ENCODE data around the gene TRIM58.

Gene TRIM58

DNA sequence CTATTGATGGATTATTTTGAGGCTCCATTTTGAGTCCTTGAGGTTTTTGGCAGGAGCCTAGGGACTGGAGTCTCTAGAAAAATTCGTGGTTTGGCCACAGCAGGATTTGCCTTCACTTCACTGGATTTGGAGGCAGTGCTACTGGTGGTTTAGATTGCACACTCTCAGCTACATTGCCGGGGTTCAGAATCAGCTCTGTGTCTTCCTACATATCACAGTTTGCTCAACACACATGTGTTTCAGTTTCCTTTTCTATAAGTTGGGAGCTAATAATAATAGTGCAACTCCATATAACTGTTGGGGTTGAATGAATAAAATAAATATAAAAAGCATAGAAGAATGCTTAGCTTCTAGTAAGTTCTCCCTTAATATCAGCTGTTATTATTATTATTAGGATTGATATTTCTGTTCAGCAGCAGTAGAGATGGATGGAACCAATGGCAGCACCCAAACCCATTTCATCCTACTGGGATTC is 38.2 kb downstream of the TRIM58 start, which contains the start of gene OR2W3:
Gene OR2W3 (plus strand): TSS at position 425 of the 475 bp plus-strand sequence. CDS start 0 bp downstream, at position 425.
- no peak for DNase-seq (ENCODE audit: low spot score)

DNA sequence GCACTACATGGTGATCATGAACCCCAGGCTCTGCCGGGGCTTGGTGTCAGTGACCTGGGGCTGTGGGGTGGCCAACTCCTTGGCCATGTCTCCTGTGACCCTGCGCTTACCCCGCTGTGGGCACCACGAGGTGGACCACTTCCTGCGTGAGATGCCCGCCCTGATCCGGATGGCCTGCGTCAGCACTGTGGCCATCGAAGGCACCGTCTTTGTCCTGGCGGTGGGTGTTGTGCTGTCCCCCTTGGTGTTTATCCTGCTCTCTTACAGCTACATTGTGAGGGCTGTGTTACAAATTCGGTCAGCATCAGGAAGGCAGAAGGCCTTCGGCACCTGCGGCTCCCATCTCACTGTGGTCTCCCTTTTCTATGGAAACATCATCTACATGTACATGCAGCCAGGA is 39.0 kb downstream of the TRIM58 start:
- DNase-seq (ENCODE audit: low spot score), result no peak

DNA sequence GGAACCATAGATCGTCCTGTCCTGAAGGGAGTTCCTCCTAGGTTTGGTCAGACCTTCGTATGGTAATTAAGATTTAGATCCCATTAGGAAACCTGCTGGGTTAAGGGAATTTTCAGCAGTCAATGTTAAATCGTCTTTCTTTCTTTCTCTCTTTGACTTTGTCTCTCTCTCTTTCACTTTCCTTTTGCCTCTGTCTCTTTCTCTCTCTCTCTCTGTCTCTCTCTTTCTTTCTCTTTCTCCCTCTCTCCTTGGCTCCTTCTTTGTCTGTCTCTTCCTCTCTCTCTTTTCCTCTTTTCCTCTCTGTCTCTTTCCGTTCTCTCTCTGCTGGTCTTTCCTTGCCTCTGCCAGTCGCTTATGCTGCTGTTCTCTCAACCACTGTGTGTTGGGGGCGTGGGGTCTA is 47.1 kb downstream of the TRIM58 start:
- no peak for DNase-seq (ENCODE audit: low spot score)

GRCh38 chr1:247905181-247905580 is 48.2 kb downstream of the TRIM58 start:
- no peak for DNase-seq (ENCODE audit: low spot score)

- no peak for DNase-seq (ENCODE audit: low spot score)
These were observed 49.0 kb downstream of the TRIM58 start for GRCh38 chr1:247905910-247906503.

- DNase-seq (ENCODE audit: low spot score), result no peak
These were observed 49.6 kb downstream of the TRIM58 start for GRCh38 chr1:247906504-247907047.

GRCh38 chr1:247908766-247909165 is 51.8 kb downstream of the TRIM58 start:
- DNase-seq (ENCODE audit: low spot score), result no peak

DNA sequence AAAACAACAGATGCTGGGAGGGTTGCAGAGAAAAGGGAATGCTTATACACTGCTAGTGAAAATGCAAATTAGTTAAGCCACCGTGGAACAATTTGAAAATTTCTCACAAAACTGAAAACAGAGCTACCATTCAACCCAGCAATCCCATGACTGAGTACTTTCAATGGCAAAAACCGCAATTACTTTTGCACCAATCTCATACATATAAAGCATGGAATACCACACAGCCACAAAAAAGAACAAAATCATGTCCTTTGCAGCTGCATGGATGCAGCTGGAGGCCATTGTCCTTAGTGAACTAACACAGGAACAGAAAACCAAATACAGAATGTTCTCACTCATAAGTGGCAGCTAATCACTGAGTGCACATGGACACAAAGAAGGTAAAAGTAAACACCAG is 56.8 kb downstream of the TRIM58 start:
- DNase-seq (ENCODE audit: low spot score), result no peak

GRCh38 chr1:247914941-247915662 is 58.1 kb downstream of the TRIM58 start:
- no peak for DNase-seq (ENCODE audit: low spot score)

GRCh38 chr1:247919952-247920351 is 63.0 kb downstream of the TRIM58 start, which contains the start of gene OR2T8:
TSS of gene OR2T8 (plus strand) at chr1:247920252. CDS start at chr1:247921018, 766 bp downstream.
- DNase-seq (ENCODE audit: low spot score), result no peak

GRCh38 chr1:247923941-247924340 is 67.0 kb downstream of the TRIM58 start:
- no peak for DNase-seq (ENCODE audit: low spot score)

GRCh38 chr1:247924868-247925267 is 67.9 kb downstream of the TRIM58 start, which contains the start of gene OR2AJ1:
TSS of gene OR2AJ1 (plus strand) at chr1:247924889. CDS start at chr1:247933769, 8,880 bp downstream.
- no peak for DNase-seq (ENCODE audit: low spot score)
